GM23248 (cell line): Measurements from ENCODE around the gene ZBTB9.
"Not testable (repeated sequence)": the region's sequence is repeated elsewhere in the genome, so short reads cannot be mapped to it uniquely, and the experiment has no call there.

Experiments used
- EZH2 ChIP-seq: fragments of 200-600 bp; sonication (generic); IDR thresholded peaks from 2 replicates; pipeline ENCODE4 v1.6.1; 2018; ENCODE audit warnings: antibody characterized with exemption, mild to moderate bottlenecking; ENCODE audit not compliant: insufficient read depth, poor library complexity, severe bottlenecking
- EZH2phosphoT487 ChIP-seq: fragments of 200-600 bp; sonication (generic); IDR thresholded peaks from 2 replicates; pipeline ENCODE4 v1.6.1; 2018; ENCODE audit warnings: antibody characterized with exemption, moderate library complexity, mild to moderate bottlenecking, low read depth; ENCODE audit not compliant: insufficient read depth

DNA sequence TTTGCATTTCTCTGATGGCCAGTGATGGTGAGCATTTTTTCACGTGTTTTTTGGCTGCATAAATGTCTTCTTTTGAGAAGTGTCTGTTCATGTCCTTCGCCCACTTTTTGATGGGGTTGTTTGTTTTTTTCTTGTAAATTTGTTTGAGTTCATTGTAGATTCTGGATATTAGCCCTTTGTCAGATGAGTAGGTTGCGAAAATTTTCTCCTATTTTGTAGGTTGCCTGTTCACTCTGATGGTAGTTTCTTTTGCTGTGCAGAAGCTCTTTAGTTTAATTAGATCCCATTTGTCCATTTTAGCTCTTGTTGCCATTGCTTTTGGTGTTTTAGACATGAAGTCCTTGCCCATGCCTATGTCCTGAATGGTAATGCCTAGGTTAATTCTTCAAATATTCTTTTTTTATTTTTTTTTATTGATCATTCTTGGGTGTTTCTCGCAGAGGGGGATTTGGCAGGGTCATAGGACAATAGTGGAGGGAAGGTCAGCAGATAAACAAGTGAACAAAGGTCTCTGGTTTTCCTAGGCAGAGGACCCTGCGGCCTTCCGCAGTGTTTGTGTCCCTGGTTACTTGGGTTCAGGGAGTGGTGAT, 30.4 kb downstream of the ZBTB9 start:
- TF ChIP-seq EZH2, EZH2phosphoT487: not testable (repeated sequence)
